GM23338 (cell line): Measurements from ENCODE around the gene CCDC28A. TPM values are rescaled to one million over a fixed set of nuclear protein-coding genes. Genes with fewer than 3 reads are reported as not detected.

Experiments used
- ATAC-seq: fragments of 200-7000 bp; cut with Tn5 transposase; 3 replicates; pipeline ENCODE4 v1.9.1; 2020
- DNase-seq: peaks from one replicate; pipeline ENCODE4 v3.0.0-alpha.2; 2015; ENCODE audit warnings: low spot score
- H2AFZ ChIP-seq: fragments of 200-600 bp; sonication (generic); 2 replicates; pipeline ENCODE4 v1.8.0; 2016; ENCODE audit warnings: antibody characterized with exemption, mild to moderate bottlenecking, moderate library complexity
- H3F3A ChIP-seq: fragments of 200-600 bp; sonication (generic); replicated peaks from 2 replicates; pipeline ENCODE4 v1.8.0; 2017; ENCODE audit warnings: antibody characterized with exemption, mixed run types, low read depth
- H3K27ac ChIP-seq: fragments of 200-600 bp; sonication (generic); 2 replicates; pipeline ENCODE4 v1.6.1; 2016; ENCODE audit warnings: low read depth
- H3K27me3 ChIP-seq: fragments of 200-600 bp; sonication (generic); 2 replicates; pipeline ENCODE4 v1.8.0; 2016; ENCODE audit warnings: mild to moderate bottlenecking, mixed run types, moderate library complexity; ENCODE audit not compliant: insufficient read depth
- H3K36me3 ChIP-seq: fragments of 200-600 bp; sonication (generic); 2 replicates; pipeline ENCODE4 v1.8.0; 2016; ENCODE audit warnings: mild to moderate bottlenecking; ENCODE audit not compliant: insufficient read depth
- H3K4me1 ChIP-seq: fragments of 200-600 bp; sonication (generic); 2 replicates; pipeline ENCODE4 v1.8.0; 2016; ENCODE audit warnings: mild to moderate bottlenecking, moderate library complexity; ENCODE audit not compliant: insufficient read depth
- H3K4me2 ChIP-seq: fragments of 200-600 bp; sonication (generic); 2 replicates; pipeline ENCODE4 v1.7.1; 2017; ENCODE audit warnings: mixed run types
- H3K4me3 ChIP-seq: fragments of 200-600 bp; sonication (generic); 2 replicates; pipeline ENCODE4 v1.6.1; 2016; ENCODE audit warnings: mixed run types
- H3K79me2 ChIP-seq: fragments of 200-600 bp; sonication (generic); replicated peaks from 2 replicates; pipeline ENCODE4 v1.8.0; 2017; ENCODE audit warnings: mild to moderate bottlenecking; ENCODE audit not compliant: insufficient read depth
- H3K9me2 ChIP-seq: fragments of 200-600 bp; sonication (generic); 2 replicates; pipeline ENCODE4 v1.8.0; 2017; ENCODE audit not compliant: insufficient read depth
- H4K20me1 ChIP-seq: fragments of 200-600 bp; sonication (generic); replicated peaks from 2 replicates; pipeline ENCODE4 v1.8.0; 2017; ENCODE audit warnings: mild to moderate bottlenecking; ENCODE audit not compliant: insufficient read depth
- H3K27ac Mint-ChIP-seq: 2 replicates; pipeline ENCODE4 v1.8.0; 2020; ENCODE audit warnings: inconsistent platforms, mild to moderate bottlenecking, moderate library complexity, mixed read lengths
- H3K27me3 Mint-ChIP-seq: 3 replicates; pipeline ENCODE4 v1.8.0; 2022; ENCODE audit warnings: low read depth, mild to moderate bottlenecking, moderate library complexity, mixed read lengths, inconsistent platforms; ENCODE audit not compliant: insufficient read depth, poor library complexity
- H3K36me3 Mint-ChIP-seq: 3 replicates; pipeline ENCODE4 v1.8.0; 2021; ENCODE audit warnings: low read depth, mild to moderate bottlenecking, inconsistent platforms, moderate library complexity, mixed read lengths
- H3K4me1 Mint-ChIP-seq: 3 replicates; pipeline ENCODE4 v1.8.0; 2020; ENCODE audit warnings: mild to moderate bottlenecking, inconsistent platforms, mixed read lengths
- H3K4me3 Mint-ChIP-seq: 3 replicates; pipeline ENCODE4 v1.8.0; 2021; ENCODE audit warnings: moderate library complexity, mild to moderate bottlenecking, inconsistent platforms, mixed read lengths
- H3K9me3 Mint-ChIP-seq: 3 replicates; pipeline ENCODE4 v1.8.0; 2020; ENCODE audit warnings: moderate library complexity, mild to moderate bottlenecking, inconsistent platforms, mixed read lengths
- CREB1 ChIP-seq: fragments of 250-450 bp; sonication (Bioruptor Pico); IDR thresholded peaks from 2 replicates; pipeline ENCODE4 v1.5.0; 2020; ENCODE audit warnings: low read depth, mild to moderate bottlenecking, moderate library complexity
- CTCF ChIP-seq, 2 experiments: fragments of 200-600 bp in 1 of 2; sonication (generic) in 1 of 2; conservative IDR thresholded peaks; 2 replicates each; pipeline versions ENCODE4 v1.5.1 to v1.6.1; 2016 to 2017; ENCODE audit warnings: antibody characterized with exemption in 2 of 2, low read depth in 2 of 2, mild to moderate bottlenecking in 2 of 2, moderate library complexity in 1 of 2
- ETS1 ChIP-seq: IDR thresholded peaks from 2 replicates; pipeline ENCODE4 v1.6.1; 2016; ENCODE audit warnings: antibody characterized with exemption
- EZH2 ChIP-seq: fragments of 200-600 bp; sonication (generic); IDR thresholded peaks from one replicate; pipeline ENCODE4 v1.8.0; 2017; ENCODE audit warnings: antibody characterized with exemption, mild to moderate bottlenecking, low read depth; ENCODE audit not compliant: unreplicated experiment
- EZH2phosphoT487 ChIP-seq: fragments of 200-600 bp; sonication (generic); IDR thresholded peaks from one replicate; pipeline ENCODE4 v1.8.1; 2018; ENCODE audit warnings: antibody characterized with exemption; ENCODE audit not compliant: unreplicated experiment
- JUNB ChIP-seq: IDR thresholded peaks from one replicate; pipeline ENCODE4 v1.6.1; 2016; ENCODE audit warnings: antibody characterized with exemption; ENCODE audit not compliant: unreplicated experiment
- NANOG ChIP-seq: IDR thresholded peaks from 2 replicates; pipeline ENCODE4 v1.6.1; 2016; ENCODE audit warnings: antibody characterized with exemption, borderline replicate concordance
- POLR2AphosphoS5 ChIP-seq: IDR thresholded peaks from 2 replicates; pipeline ENCODE4 v1.6.1; 2016; ENCODE audit warnings: antibody characterized with exemption, low read depth
- STAT1 ChIP-seq: IDR thresholded peaks from one replicate; pipeline ENCODE4 v1.6.1; 2016; ENCODE audit warnings: antibody characterized with exemption; ENCODE audit not compliant: unreplicated experiment
- ZNF114 ChIP-seq: fragments of 250-450 bp; sonication (Bioruptor Pico); IDR thresholded peaks from 2 replicates; pipeline ENCODE4 v1.5.0; 2020; ENCODE audit warnings: mild to moderate bottlenecking, moderate library complexity
- ZNF331 ChIP-seq: fragments of 250-450 bp; sonication (Bioruptor Pico); IDR thresholded peaks from 2 replicates; pipeline ENCODE4 v1.5.0; 2020; ENCODE audit warnings: low read depth, mild to moderate bottlenecking, moderate library complexity
- polyA plus RNA-seq: library from polyadenylated mRNA; unstranded; fragments of >200 nt; fragmentation: Nextera tagmentation; extraction: Ambion mirVana; gene quantifications from 2 replicates; pipeline ENCODE4 v1.2.1, GENCODE V29; 2016
- total RNA-seq: library from RNA; depleted of rRNA; stranded (reverse); fragments of >200 nt; shearing (Covaris generic); gene quantifications from 2 replicates; pipeline ENCODE4 v1.2.3, GENCODE V29; 2014
- TF ChIP-seq, protein P1 (sequence below): IDR thresholded peaks from one replicate; pipeline ENCODE4 v1.6.1; 2018; ENCODE audit warnings: antibody characterized with exemption; ENCODE audit not compliant: unreplicated experiment
- TF ChIP-seq, protein P2 (sequence below): fragments of 250-450 bp; sonication (Bioruptor Pico); IDR thresholded peaks from 2 replicates; pipeline ENCODE4 v1.5.0; 2020; ENCODE audit warnings: mild to moderate bottlenecking, moderate library complexity

The CCDC28A gene
- total and polyA plus RNA-seq, 2 experiments from 2014 or later = 11.2 to 14.0 TPM

GRCh38 chr6:138815221-138815620 is 41.7 kb downstream of the CCDC28A start:
- no peak for TF ChIP-seq NANOG
- TF ChIP-seq ETS1 = no peak
- TF ChIP-seq CTCF (conservative IDR thresholded peaks at IDR 0.05; ENCODE audit: low read depth in 2 of 2) = no peak
- TF ChIP-seq, protein P1, sequence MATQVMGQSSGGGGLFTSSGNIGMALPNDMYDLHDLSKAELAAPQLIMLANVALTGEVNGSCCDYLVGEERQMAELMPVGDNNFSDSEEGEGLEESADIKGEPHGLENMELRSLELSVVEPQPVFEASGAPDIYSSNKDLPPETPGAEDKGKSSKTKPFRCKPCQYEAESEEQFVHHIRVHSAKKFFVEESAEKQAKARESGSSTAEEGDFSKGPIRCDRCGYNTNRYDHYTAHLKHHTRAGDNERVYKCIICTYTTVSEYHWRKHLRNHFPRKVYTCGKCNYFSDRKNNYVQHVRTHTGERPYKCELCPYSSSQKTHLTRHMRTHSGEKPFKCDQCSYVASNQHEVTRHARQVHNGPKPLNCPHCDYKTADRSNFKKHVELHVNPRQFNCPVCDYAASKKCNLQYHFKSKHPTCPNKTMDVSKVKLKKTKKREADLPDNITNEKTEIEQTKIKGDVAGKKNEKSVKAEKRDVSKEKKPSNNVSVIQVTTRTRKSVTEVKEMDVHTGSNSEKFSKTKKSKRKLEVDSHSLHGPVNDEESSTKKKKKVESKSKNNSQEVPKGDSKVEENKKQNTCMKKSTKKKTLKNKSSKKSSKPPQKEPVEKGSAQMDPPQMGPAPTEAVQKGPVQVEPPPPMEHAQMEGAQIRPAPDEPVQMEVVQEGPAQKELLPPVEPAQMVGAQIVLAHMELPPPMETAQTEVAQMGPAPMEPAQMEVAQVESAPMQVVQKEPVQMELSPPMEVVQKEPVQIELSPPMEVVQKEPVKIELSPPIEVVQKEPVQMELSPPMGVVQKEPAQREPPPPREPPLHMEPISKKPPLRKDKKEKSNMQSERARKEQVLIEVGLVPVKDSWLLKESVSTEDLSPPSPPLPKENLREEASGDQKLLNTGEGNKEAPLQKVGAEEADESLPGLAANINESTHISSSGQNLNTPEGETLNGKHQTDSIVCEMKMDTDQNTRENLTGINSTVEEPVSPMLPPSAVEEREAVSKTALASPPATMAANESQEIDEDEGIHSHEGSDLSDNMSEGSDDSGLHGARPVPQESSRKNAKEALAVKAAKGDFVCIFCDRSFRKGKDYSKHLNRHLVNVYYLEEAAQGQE = no peak
- no peak for TF ChIP-seq STAT1
- TF ChIP-seq ZNF114 (CRISPR knock-in tag) = no peak
- TF ChIP-seq JUNB = no peak
- TF ChIP-seq CREB1 (CRISPR knock-in tag) = no peak
- TF ChIP-seq, protein P2, sequence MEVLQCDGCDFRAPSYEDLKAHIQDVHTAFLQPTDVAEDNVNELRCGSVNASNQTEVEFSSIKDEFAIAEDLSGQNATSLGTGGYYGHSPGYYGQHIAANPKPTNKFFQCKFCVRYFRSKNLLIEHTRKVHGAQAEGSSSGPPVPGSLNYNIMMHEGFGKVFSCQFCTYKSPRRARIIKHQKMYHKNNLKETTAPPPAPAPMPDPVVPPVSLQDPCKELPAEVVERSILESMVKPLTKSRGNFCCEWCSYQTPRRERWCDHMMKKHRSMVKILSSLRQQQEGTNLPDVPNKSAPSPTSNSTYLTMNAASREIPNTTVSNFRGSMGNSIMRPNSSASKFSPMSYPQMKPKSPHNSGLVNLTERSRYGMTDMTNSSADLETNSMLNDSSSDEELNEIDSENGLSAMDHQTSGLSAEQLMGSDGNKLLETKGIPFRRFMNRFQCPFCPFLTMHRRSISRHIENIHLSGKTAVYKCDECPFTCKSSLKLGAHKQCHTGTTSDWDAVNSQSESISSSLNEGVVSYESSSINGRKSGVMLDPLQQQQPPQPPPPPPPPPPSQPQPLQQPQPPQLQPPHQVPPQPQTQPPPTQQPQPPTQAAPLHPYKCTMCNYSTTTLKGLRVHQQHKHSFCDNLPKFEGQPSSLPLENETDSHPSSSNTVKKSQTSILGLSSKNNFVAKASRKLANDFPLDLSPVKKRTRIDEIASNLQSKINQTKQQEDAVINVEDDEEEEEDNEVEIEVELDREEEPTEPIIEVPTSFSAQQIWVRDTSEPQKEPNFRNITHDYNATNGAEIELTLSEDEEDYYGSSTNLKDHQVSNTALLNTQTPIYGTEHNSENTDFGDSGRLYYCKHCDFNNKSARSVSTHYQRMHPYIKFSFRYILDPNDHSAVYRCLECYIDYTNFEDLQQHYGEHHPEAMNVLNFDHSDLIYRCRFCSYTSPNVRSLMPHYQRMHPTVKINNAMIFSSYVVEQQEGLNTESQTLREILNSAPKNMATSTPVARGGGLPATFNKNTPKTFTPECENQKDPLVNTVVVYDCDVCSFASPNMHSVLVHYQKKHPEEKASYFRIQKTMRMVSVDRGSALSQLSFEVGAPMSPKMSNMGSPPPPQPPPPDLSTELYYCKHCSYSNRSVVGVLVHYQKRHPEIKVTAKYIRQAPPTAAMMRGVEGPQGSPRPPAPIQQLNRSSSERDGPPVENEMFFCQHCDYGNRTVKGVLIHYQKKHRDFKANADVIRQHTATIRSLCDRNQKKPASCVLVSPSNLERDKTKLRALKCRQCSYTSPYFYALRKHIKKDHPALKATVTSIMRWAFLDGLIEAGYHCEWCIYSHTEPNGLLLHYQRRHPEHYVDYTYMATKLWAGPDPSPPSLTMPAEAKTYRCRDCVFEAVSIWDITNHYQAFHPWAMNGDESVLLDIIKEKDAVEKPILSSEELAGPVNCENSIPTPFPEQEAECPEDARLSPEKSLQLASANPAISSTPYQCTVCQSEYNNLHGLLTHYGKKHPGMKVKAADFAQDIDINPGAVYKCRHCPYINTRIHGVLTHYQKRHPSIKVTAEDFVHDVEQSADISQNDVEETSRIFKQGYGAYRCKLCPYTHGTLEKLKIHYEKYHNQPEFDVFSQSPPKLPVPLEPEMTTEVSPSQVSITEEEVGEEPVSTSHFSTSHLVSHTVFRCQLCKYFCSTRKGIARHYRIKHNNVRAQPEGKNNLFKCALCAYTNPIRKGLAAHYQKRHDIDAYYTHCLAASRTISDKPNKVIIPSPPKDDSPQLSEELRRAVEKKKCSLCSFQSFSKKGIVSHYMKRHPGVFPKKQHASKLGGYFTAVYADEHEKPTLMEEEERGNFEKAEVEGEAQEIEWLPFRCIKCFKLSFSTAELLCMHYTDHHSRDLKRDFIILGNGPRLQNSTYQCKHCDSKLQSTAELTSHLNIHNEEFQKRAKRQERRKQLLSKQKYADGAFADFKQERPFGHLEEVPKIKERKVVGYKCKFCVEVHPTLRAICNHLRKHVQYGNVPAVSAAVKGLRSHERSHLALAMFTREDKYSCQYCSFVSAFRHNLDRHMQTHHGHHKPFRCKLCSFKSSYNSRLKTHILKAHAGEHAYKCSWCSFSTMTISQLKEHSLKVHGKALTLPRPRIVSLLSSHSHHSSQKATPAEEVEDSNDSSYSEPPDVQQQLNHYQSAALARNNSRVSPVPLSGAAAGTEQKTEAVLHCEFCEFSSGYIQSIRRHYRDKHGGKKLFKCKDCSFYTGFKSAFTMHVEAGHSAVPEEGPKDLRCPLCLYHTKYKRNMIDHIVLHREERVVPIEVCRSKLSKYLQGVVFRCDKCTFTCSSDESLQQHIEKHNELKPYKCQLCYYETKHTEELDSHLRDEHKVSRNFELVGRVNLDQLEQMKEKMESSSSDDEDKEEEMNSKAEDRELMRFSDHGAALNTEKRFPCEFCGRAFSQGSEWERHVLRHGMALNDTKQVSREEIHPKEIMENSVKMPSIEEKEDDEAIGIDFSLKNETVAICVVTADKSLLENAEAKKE (CRISPR knock-in tag) = no peak
- no peak for TF ChIP-seq POLR2AphosphoS5
- no peak for TF ChIP-seq EZH2
- no peak for TF ChIP-seq ZNF331
- TF ChIP-seq EZH2phosphoT487 = no peak
- H3K4me1 Mint-ChIP-seq = peaks cover 22% of the 10 kb centered on the region
- no peaks in the 10 kb centered on the region for H3K36me3 Mint-ChIP-seq
- ATAC-seq (no peak), DNase-seq (no peak)
- Histone ChIP-seq H3K4me1 (peaks cover 18% of the 10 kb centered on the region), H3K27ac (no peak overlapping the region), H3K4me2 (no peak overlapping the region), H3K9me2 (no peaks in the 10 kb centered on the region), H3F3A (no peaks in the 10 kb centered on the region), H3K27me3 (no peaks in the 10 kb centered on the region), H2AFZ (no peak overlapping the region), H3K36me3 (no peaks in the 10 kb centered on the region), H4K20me1 (no peaks in the 10 kb centered on the region), H3K79me2 (no peaks in the 10 kb centered on the region), H3K4me3 (no peak overlapping the region)
- no peak overlapping the region for H3K4me3 Mint-ChIP-seq
- H3K27ac Mint-ChIP-seq = no peak overlapping the region
- peaks cover 9% of the 10 kb centered on the region for H3K27me3 Mint-ChIP-seq
- no peaks in the 10 kb centered on the region for H3K9me3 Mint-ChIP-seq
